Smooth muscle cell (in vitro differentiated cells): ENCODE results near the gene SPATA16. TPM values are rescaled to one million over a fixed set of nuclear protein-coding genes. Genes with fewer than 3 reads are reported as not detected.

ENCODE experiments used
- DNase-seq: peaks from one replicate; lab custom pipeline; 2025; ENCODE audit not compliant: unreplicated experiment; lab: John Stamatoyannopoulos, UW
- H2AFZ ChIP-seq: fragments of 200-600 bp; sonication (generic); 2 replicates; pipeline ENCODE4 v1.6.0; 2016; ENCODE audit warnings: antibody characterized with exemption, low read depth, mild to moderate bottlenecking
- H3F3A ChIP-seq: fragments of 200-600 bp; sonication (generic); 2 replicates; pipeline ENCODE4 v1.6.0; 2017; ENCODE audit warnings: antibody characterized with exemption, low read depth
- H3K27ac ChIP-seq: fragments of 200-600 bp; sonication (generic); 2 replicates; pipeline ENCODE4 v1.5.1; 2016; ENCODE audit warnings: low read depth, mild to moderate bottlenecking
- H3K27me3 ChIP-seq: fragments of 200-600 bp; sonication (generic); 2 replicates; pipeline ENCODE4 v1.6.1; 2016; ENCODE audit warnings: low read depth, mild to moderate bottlenecking
- H3K36me3 ChIP-seq: fragments of 200-600 bp; sonication (generic); 2 replicates; pipeline ENCODE4 v1.5.1; 2016; ENCODE audit warnings: low read depth
- H3K4me1 ChIP-seq: fragments of 200-600 bp; sonication (generic); 2 replicates; pipeline ENCODE4 v1.5.1; 2016; ENCODE audit warnings: low read depth
- H3K4me2 ChIP-seq: fragments of 200-600 bp; sonication (generic); 2 replicates; pipeline ENCODE4 v1.6.0; 2016; ENCODE audit warnings: mild to moderate bottlenecking
- H3K4me3 ChIP-seq: fragments of 200-600 bp; sonication (generic); 2 replicates; pipeline ENCODE4 v1.5.1; 2016; ENCODE audit warnings: mild to moderate bottlenecking
- H3K79me2 ChIP-seq: fragments of 200-600 bp; sonication (generic); 2 replicates; pipeline ENCODE4 v1.6.0; 2016; ENCODE audit warnings: low read depth, mild to moderate bottlenecking
- H3K9ac ChIP-seq: fragments of 200-600 bp; sonication (generic); 2 replicates; pipeline ENCODE4 v1.6.0; 2016; ENCODE audit warnings: low read depth
- H3K9me3 ChIP-seq: fragments of 200-600 bp; sonication (generic); replicated peaks from 2 replicates; pipeline ENCODE4 v1.5.1; 2016; ENCODE audit warnings: low read depth
- H4K20me1 ChIP-seq: fragments of 200-600 bp; sonication (generic); 2 replicates; pipeline ENCODE4 v1.6.0; 2016; ENCODE audit warnings: low read depth
- CTCF ChIP-seq: fragments of 200-600 bp; sonication (generic); IDR thresholded peaks from 2 replicates; pipeline ENCODE4 v1.5.1; 2017; ENCODE audit warnings: borderline replicate concordance, mild to moderate bottlenecking, antibody characterized with exemption; ENCODE audit not compliant: insufficient read depth, poor library complexity, severe bottlenecking
- WGBS: methylation state at CpG from one replicate; pipeline ENCODE4 v1.1.7; 2016; ENCODE audit warnings: low lambda C conversion rate; 5-methylcytosine and 5-hydroxymethylcytosine counted together
- polyA plus RNA-seq: library from polyadenylated mRNA; unstranded; fragments of >200 nt; fragmentation: Nextera tagmentation; extraction: Ambion mirVana; gene quantifications from 2 replicates; pipeline ENCODE4 v1.2.1, GENCODE V29; 2016
- total RNA-seq: library from RNA; depleted of rRNA; stranded (reverse); fragments of >200 nt; gene quantifications from 2 replicates; pipeline ENCODE4 v1.2.3, GENCODE V29; 2014

The SPATA16 gene
- total and polyA plus RNA-seq, 2 experiments from 2014 or later: not detected

- Histone ChIP-seq H3K27ac (no peak overlapping the region), H3K4me2 (no peak overlapping the region), H3K79me2 (no peaks in the 10 kb centered on the region), H2AFZ (no peak overlapping the region), H3K36me3 (no peaks in the 10 kb centered on the region), H3K4me3 (no peak overlapping the region), H3K27me3 (no peaks in the 10 kb centered on the region), H4K20me1 (no peaks in the 10 kb centered on the region), H3F3A (no peaks in the 10 kb centered on the region), H3K9me3 (no peaks in the 10 kb centered on the region), H3K4me1 (peaks cover 3% of the 10 kb centered on the region), H3K9ac (no peak overlapping the region)
- no peak for TF ChIP-seq CTCF
- 100% methylated on average over 3 of the region's 3 CpGs for WGBS
- no peak for DNase-seq
Observed at GRCh38 chr3:172911142-172911541, 229.9 kb downstream of the SPATA16 start.

GRCh38 chr3:172908771-172909270 lies 232.2 kb downstream of the SPATA16 start:
- Histone ChIP-seq H3K4me2 (no peak overlapping the region), H3K27ac (no peak overlapping the region), H3F3A (peaks cover 3% of the 10 kb centered on the region), H3K9ac (no peak overlapping the region), H3K9me3 (no peaks in the 10 kb centered on the region), H2AFZ (no peak overlapping the region), H3K4me3 (no peak overlapping the region), H3K36me3 (no peaks in the 10 kb centered on the region), H4K20me1 (no peaks in the 10 kb centered on the region), H3K4me1 (no peaks in the 10 kb centered on the region), H3K27me3 (no peaks in the 10 kb centered on the region), H3K79me2 (no peaks in the 10 kb centered on the region)
- WGBS: 83% methylated on average over 2 of the region's 2 CpGs
- no peak for TF ChIP-seq CTCF
- no peak for DNase-seq

- TF ChIP-seq CTCF: no peak
Observed at GRCh38 chr3:172905451-172905850, 235.6 kb downstream of the SPATA16 start.

GRCh38 chr3:172904711-172905373 lies 236.2 kb downstream of the SPATA16 start:
- 39% methylated on average over 9 of the region's 9 CpGs for WGBS
- peak overlapping the region; percentile 19 for H2AFZ ChIP-seq
- H3K4me2 ChIP-seq: peak overlapping the region; percentile 20

More at GRCh38 chr3:172905451-172905850, 235.6 kb downstream of the SPATA16 start:
- Histone ChIP-seq H3K27me3 (no peaks in the 10 kb centered on the region), H3K36me3 (no peaks in the 10 kb centered on the region), H3K4me1 (no peaks in the 10 kb centered on the region), H2AFZ (peak overlapping the region; percentile 19), H3K4me3 (no peak overlapping the region), H3K79me2 (no peaks in the 10 kb centered on the region), H3K9me3 (no peaks in the 10 kb centered on the region), H3K27ac (peak overlapping the region; percentile 2), H3K9ac (no peak overlapping the region), H3F3A (peaks cover 3% of the 10 kb centered on the region), H3K4me2 (peak overlapping the region; percentile 20), H4K20me1 (no peaks in the 10 kb centered on the region)
- WGBS: 72% methylated on average over 1 of the region's 1 CpG
- DNase-seq: no peak

More at GRCh38 chr3:172904711-172905373, 236.2 kb downstream of the SPATA16 start:
- Histone ChIP-seq H3K27me3 (no peaks in the 10 kb centered on the region), H3K4me1 (no peaks in the 10 kb centered on the region), H3K27ac (peak overlapping the region; percentile 2), H3F3A (peaks cover 3% of the 10 kb centered on the region), H3K36me3 (no peaks in the 10 kb centered on the region), H3K9ac (no peak overlapping the region), H3K9me3 (no peaks in the 10 kb centered on the region), H4K20me1 (no peaks in the 10 kb centered on the region), H3K79me2 (no peaks in the 10 kb centered on the region), H3K4me3 (no peak overlapping the region)
- no peak for TF ChIP-seq CTCF
- no peak for DNase-seq
